Loucy (cell line): ENCODE results near the gene PEMT.

ENCODE experiments used
- EZH2phosphoT487 ChIP-seq: fragments of 200-600 bp; IDR thresholded peaks from 2 replicates; pipeline ENCODE4 v1.6.1; 2018; ENCODE audit warnings: antibody characterized with exemption, mild to moderate bottlenecking, moderate library complexity, borderline replicate concordance
- TF ChIP-seq, protein P1 (sequence below): fragments of 200-600 bp; sonication (generic); conservative IDR thresholded peaks from 2 replicates; pipeline ENCODE4 v1.5.1; 2014; ENCODE audit warnings: mild to moderate bottlenecking, antibody characterized with exemption, low read length

DNA sequence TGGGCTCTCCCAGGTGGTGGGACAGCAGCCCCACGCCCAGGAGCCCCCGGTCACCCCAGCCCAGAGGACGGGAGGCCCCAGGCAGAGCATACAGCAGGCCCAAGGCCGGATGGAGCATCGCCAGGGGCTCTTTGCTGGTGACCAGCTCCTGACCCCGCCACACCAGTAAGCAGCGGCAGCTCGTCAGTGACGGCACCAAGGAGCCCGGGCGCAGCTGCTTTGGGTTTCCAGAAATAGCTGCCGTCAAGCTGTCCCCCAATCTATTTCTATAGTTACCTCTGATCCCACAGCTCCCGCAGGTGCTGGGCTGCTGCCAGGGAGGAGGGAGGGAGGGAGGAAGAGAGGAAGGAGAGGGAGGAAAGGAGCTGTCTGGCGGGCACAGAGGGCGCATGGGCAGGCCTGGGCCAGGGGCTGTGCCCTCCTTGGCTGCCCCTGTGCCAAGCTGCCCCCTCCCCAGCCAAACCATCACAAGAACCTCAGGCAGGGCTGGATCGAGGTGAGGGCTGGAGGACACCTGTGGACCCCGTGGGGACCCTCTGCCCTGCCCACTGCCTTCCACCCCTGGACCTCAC, 84.5 kb downstream of the PEMT start:
- TF ChIP-seq, protein P1, sequence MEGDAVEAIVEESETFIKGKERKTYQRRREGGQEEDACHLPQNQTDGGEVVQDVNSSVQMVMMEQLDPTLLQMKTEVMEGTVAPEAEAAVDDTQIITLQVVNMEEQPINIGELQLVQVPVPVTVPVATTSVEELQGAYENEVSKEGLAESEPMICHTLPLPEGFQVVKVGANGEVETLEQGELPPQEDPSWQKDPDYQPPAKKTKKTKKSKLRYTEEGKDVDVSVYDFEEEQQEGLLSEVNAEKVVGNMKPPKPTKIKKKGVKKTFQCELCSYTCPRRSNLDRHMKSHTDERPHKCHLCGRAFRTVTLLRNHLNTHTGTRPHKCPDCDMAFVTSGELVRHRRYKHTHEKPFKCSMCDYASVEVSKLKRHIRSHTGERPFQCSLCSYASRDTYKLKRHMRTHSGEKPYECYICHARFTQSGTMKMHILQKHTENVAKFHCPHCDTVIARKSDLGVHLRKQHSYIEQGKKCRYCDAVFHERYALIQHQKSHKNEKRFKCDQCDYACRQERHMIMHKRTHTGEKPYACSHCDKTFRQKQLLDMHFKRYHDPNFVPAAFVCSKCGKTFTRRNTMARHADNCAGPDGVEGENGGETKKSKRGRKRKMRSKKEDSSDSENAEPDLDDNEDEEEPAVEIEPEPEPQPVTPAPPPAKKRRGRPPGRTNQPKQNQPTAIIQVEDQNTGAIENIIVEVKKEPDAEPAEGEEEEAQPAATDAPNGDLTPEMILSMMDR: no peak
- TF ChIP-seq EZH2phosphoT487: no peak
